ENCODE measurements around the gene CADM4. TPM values are rescaled to one million over a fixed set of nuclear protein-coding genes. Genes with fewer than 3 reads are reported as not detected.
A peak's percentile ranks its signal among the peaks of the same experiment; 100 is the strongest.

CADM4 gene
- total RNA-seq, 1 donor from 2014 or later = 7.7 TPM

- Mint-ChIP-seq H3K36me3 (no peaks in the 10 kb centered on the region), H3K9me3 (no peaks in the 10 kb centered on the region), H3K4me3 (no peak overlapping the region), H3K27ac (no peak overlapping the region), H3K27me3 (ENCODE audit: insufficient read depth, low read depth) (peaks cover 13% of the 10 kb centered on the region), H3K4me1 (peaks cover 12% of the 10 kb centered on the region)
- H3K79me2 ChIP-seq (ENCODE audit: low read depth) = no peaks in the 10 kb centered on the region
- H3K27ac ChIP-seq = no peak overlapping the region
- H3K27me3 ChIP-seq = peaks cover 11% of the 10 kb centered on the region
- H2AFZ ChIP-seq (replicated peaks) = peak overlapping the region; percentile 54
- DNase-seq (ENCODE audit: low spot score) = no peak
- peaks cover 6% of the 10 kb centered on the region for H3K4me1 ChIP-seq
- no peak overlapping the region for H3K4me3 ChIP-seq
- no peaks in the 10 kb centered on the region for H3K36me3 ChIP-seq
- no peak overlapping the region for H3K4me2 ChIP-seq
- no peaks in the 10 kb centered on the region for H4K20me1 ChIP-seq (ENCODE audit: low read depth)
- H3K9me3 ChIP-seq (ENCODE audit: low read depth) = no peaks in the 10 kb centered on the region
- no peak overlapping the region for H3K9ac ChIP-seq
- peaks cover 9% of the 10 kb centered on the region for H3F3A ChIP-seq (ENCODE audit: low read depth)
- TF ChIP-seq CTCF (IDR thresholded peaks at IDR 0.05) = no peak
- no peak for TF ChIP-seq EZH2 (IDR thresholded peaks at IDR 0.05)
These were observed 35.7 kb upstream of the CADM4 start for GRCh38 chr19:43675269-43675879.

- no peak overlapping the region for H2AFZ ChIP-seq (replicated peaks)
- no peak for DNase-seq (ENCODE audit: low spot score)
- TF ChIP-seq CTCF (IDR thresholded peaks at IDR 0.05) (no peak), EZH2 (IDR thresholded peaks at IDR 0.05) (no peak), EZH2phosphoT487 (IDR thresholded peaks at IDR 0.05) (no peak)
- no peaks in the 10 kb centered on the region for H3K79me2 ChIP-seq (ENCODE audit: low read depth)
- no peaks in the 10 kb centered on the region for H4K20me1 ChIP-seq (ENCODE audit: low read depth)
- Mint-ChIP-seq H3K27me3 (ENCODE audit: insufficient read depth, low read depth) (peaks cover 19% of the 10 kb centered on the region), H3K36me3 (no peaks in the 10 kb centered on the region), H3K27ac (no peak overlapping the region), H3K4me1 (peaks cover 19% of the 10 kb centered on the region), H3K9me3 (no peaks in the 10 kb centered on the region), H3K4me3 (no peak overlapping the region)
- no peaks in the 10 kb centered on the region for H3K9me3 ChIP-seq (ENCODE audit: low read depth)
- no peak overlapping the region for H3K27ac ChIP-seq
- no peaks in the 10 kb centered on the region for H3K36me3 ChIP-seq
- H3K4me3 ChIP-seq = no peak overlapping the region
- H3K27me3 ChIP-seq = peaks cover 19% of the 10 kb centered on the region
- peaks cover 12% of the 10 kb centered on the region for H3F3A ChIP-seq (ENCODE audit: low read depth)
- peaks cover 13% of the 10 kb centered on the region for H3K4me1 ChIP-seq
- no peak overlapping the region for H3K9ac ChIP-seq
- H3K4me2 ChIP-seq = no peak overlapping the region
These were observed 34.9 kb upstream of the CADM4 start for GRCh38 chr19:43674596-43674995.

GRCh38 chr19:43674183-43674582, 34.5 kb upstream of the CADM4 start:
- TF ChIP-seq CTCF (IDR thresholded peaks at IDR 0.05) (no peak), EZH2 (IDR thresholded peaks at IDR 0.05) (no peak), EZH2phosphoT487 (IDR thresholded peaks at IDR 0.05) (no peak)
- H3K27ac ChIP-seq = no peak overlapping the region
- peaks cover 16% of the 10 kb centered on the region for H3F3A ChIP-seq (ENCODE audit: low read depth)
- Mint-ChIP-seq H3K27ac (no peak overlapping the region), H3K27me3 (ENCODE audit: insufficient read depth, low read depth) (peaks cover 23% of the 10 kb centered on the region), H3K36me3 (no peaks in the 10 kb centered on the region), H3K9me3 (no peaks in the 10 kb centered on the region), H3K4me3 (no peak overlapping the region), H3K4me1 (peaks cover 19% of the 10 kb centered on the region)
- no peaks in the 10 kb centered on the region for H3K36me3 ChIP-seq
- no peak overlapping the region for H3K9ac ChIP-seq
- peaks cover 23% of the 10 kb centered on the region for H3K27me3 ChIP-seq
- no peak overlapping the region for H2AFZ ChIP-seq (replicated peaks)
- H3K4me3 ChIP-seq = no peak overlapping the region
- H3K9me3 ChIP-seq (ENCODE audit: low read depth) = no peaks in the 10 kb centered on the region
- H4K20me1 ChIP-seq (ENCODE audit: low read depth) = no peaks in the 10 kb centered on the region
- H3K4me1 ChIP-seq = peaks cover 13% of the 10 kb centered on the region
- DNase-seq (ENCODE audit: low spot score) = no peak
- no peak overlapping the region for H3K4me2 ChIP-seq
- H3K79me2 ChIP-seq (ENCODE audit: low read depth) = no peaks in the 10 kb centered on the region

All from neural progenitor cell (in vitro differentiated cells).